Endodermal cell (in vitro differentiated cells): ENCODE measurements around the gene RASL11B. TPM values are rescaled to one million over a fixed set of nuclear protein-coding genes. Genes with fewer than 3 reads are reported as not detected.

Experiments used
- DNase-seq: peaks from one replicate; pipeline ENCODE4 v3.0.0-alpha.2; 2017
- H3K27ac ChIP-seq: 2 replicates; pipeline ENCODE4 v1.5.1; 2013; ENCODE audit warnings: mild to moderate bottlenecking, low read depth, low read length, moderate library complexity
- H3K27me3 ChIP-seq: 2 replicates; pipeline ENCODE4 v1.6.1; 2013; ENCODE audit warnings: mild to moderate bottlenecking, low read length, moderate library complexity; ENCODE audit not compliant: insufficient read depth, control insufficient read depth, poor library complexity, severe bottlenecking
- H3K36me3 ChIP-seq: 2 replicates; pipeline ENCODE4 v1.7.0; 2013; ENCODE audit warnings: mild to moderate bottlenecking, low read length, moderate library complexity; ENCODE audit not compliant: control insufficient read depth, insufficient read depth
- H3K4me1 ChIP-seq: one replicate; pipeline ENCODE4 v1.7.0; 2013; ENCODE audit warnings: low read length; ENCODE audit not compliant: control insufficient read depth, insufficient read depth
- H3K4me3 ChIP-seq: 2 replicates; pipeline ENCODE4 v1.5.1; 2013; ENCODE audit warnings: mild to moderate bottlenecking, low read length, moderate library complexity
- H3K9ac ChIP-seq: 2 replicates; pipeline ENCODE4 v1.6.1; 2013; ENCODE audit warnings: mild to moderate bottlenecking, low read length, moderate library complexity; ENCODE audit not compliant: poor library complexity, severe bottlenecking; ENCODE audit errors: extremely low read depth
- H3K9me3 ChIP-seq: 2 replicates; pipeline ENCODE4 v1.6.1; 2013; ENCODE audit warnings: mild to moderate bottlenecking, low read length, moderate library complexity; ENCODE audit not compliant: control insufficient read depth
- H3K27ac Mint-ChIP-seq: 2 replicates; pipeline ENCODE4 v1.8.0; 2020; ENCODE audit warnings: mixed read lengths
- H3K27me3 Mint-ChIP-seq: 2 replicates; pipeline ENCODE4 v1.8.0; 2021; ENCODE audit warnings: mild to moderate bottlenecking, mixed read lengths; ENCODE audit not compliant: insufficient read depth
- H3K36me3 Mint-ChIP-seq: 2 replicates; pipeline ENCODE4 v1.8.0; 2020; ENCODE audit warnings: low read depth, mixed read lengths
- H3K4me1 Mint-ChIP-seq: 2 replicates; pipeline ENCODE4 v1.8.0; 2020; ENCODE audit warnings: mixed read lengths
- H3K4me3 Mint-ChIP-seq: 2 replicates; pipeline ENCODE4 v1.8.0; 2020; ENCODE audit warnings: mild to moderate bottlenecking, moderate library complexity, mixed read lengths
- H3K9me3 Mint-ChIP-seq: 2 replicates; pipeline ENCODE4 v1.8.0; 2020; ENCODE audit warnings: mild to moderate bottlenecking, mixed read lengths
- WGBS, 2 experiments: methylation state at CpG; one replicate each; pipeline versions ENCODE4 v1.1.5 to v1.1.7; 2013; ENCODE audit warnings: missing lambda C conversion rate in 2 of 2, mixed read lengths in 1 of 2; ENCODE audit not compliant: insufficient coverage in 1 of 2, insufficient read length in 1 of 2; 5-methylcytosine and 5-hydroxymethylcytosine counted together
- long read RNA-seq, 4 experiments: library from polyadenylated mRNA in 2 of 4; library from RNA in 1 of 4; library from capped mRNA in 1 of 4; stranded (forward) in 3 of 4; unstranded in 1 of 4; transcript quantifications; one replicate each; pipeline ENCODE4 v2.0.0, GENCODE V29; 2020 to 2021; ENCODE audit warnings: inconsistent platforms in 1 of 4
- polyA plus RNA-seq, 2 experiments: library from polyadenylated mRNA; stranded (reverse); fragments of 50-300 nt; gene quantifications; one replicate each; pipeline ENCODE4 v1.2.3, GENCODE V29; 2013
- total RNA-seq, 2 donors: library from RNA; stranded (reverse); fragmentation: NEBNext Ultra II Directional in 1 of 2; extraction: Animal tissue kit (Norgen Biotek cat#: 25700) in 1 of 2; gene quantifications; 2 replicates in 1 of 2; 3 replicates in 1 of 2; pipeline ENCODE4 v1.2.1, GENCODE V29; 2021
- TF ChIP-seq, protein P1 (sequence below): fragments of 200-600 bp; sonication (generic); conservative IDR thresholded peaks from 2 replicates; pipeline ENCODE4 v1.5.0; 2021; ENCODE audit warnings: antibody characterized with exemption, mild to moderate bottlenecking

RASL11B gene, protein sequence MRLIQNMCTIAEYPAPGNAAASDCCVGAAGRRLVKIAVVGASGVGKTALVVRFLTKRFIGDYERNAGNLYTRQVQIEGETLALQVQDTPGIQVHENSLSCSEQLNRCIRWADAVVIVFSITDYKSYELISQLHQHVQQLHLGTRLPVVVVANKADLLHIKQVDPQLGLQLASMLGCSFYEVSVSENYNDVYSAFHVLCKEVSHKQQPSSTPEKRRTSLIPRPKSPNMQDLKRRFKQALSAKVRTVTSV
- total RNA-seq, result 10 to 100 TPM in 1 of 2 donors, 1 to 10 TPM in 1; 7.0 to 12.7 TPM
- polyA plus RNA-seq (2013, experiment 1 of 2), result 35.2 TPM
- polyA plus RNA-seq (2013, experiment 2 of 2), result 28.1 TPM
- long read RNA-seq, experiment 1, partial matches to known transcripts, result 0 of 2 reads
- long read RNA-seq, experiment 1, other reads (novel, unspliced or antisense), result 0 of 2 reads
- long read RNA-seq, experiment 2, transcript RASL11B-201 (4 exons, 1,995 nt), result major isoform, 14 of 14 reads
- long read RNA-seq, experiment 2, partial matches to known transcripts, result 0 of 14 reads
- long read RNA-seq, experiment 2, other reads (novel, unspliced or antisense), result 0 of 14 reads
- long read RNA-seq, experiment 3, transcript RASL11B-201 (4 exons, 1,995 nt), result major isoform, 151 of 159 reads
- long read RNA-seq, experiment 3, partial matches to known transcripts, result 5 of 159 reads
- long read RNA-seq, experiment 3, other reads (novel, unspliced or antisense), result 3 of 159 reads
- long read RNA-seq, experiment 4, partial matches to known transcripts, result 0 of 1 reads
- long read RNA-seq, experiment 4, other reads (novel, unspliced or antisense), result 0 of 1 reads

DNA sequence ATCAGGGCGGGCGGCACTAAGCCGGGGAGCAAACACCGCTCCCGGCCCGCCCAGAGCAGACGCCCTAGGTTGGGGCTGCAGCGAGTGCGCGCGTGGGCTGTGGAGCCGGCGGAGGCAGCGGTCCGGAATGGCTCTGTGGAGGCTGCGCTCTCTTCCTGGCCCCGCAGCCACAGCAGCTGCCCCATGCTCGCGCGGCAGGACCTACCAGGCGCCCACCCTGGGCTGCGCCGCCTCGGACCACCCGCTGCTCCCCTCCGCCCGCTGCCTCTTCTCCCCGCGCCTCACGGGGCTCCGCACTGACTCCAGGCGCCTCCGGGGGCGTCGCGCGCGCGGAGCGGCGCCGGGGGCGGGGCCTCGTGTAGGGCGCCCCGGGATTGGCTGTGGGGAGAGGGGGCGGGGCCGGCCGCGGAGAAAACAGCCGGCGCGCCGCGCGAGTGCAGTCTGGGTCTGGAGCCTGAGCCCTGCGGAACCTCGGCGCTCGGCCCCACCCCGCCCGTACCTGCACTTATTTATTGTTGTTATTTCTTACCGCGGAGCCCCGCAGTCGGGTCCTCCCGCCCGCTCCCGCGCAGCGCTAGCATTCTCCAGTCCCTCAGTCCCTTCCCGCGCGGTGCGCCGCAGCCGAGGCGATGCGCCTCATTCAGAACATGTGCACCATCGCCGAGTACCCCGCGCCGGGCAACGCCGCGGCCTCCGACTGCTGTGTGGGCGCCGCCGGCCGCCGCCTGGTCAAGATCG lies at the start of gene RASL11B:
TSS of gene RASL11B (plus strand) at position 439 of the 738 bp plus-strand sequence. CDS start at position 630, 191 bp downstream.
- Histone ChIP-seq H3K27me3 (no peaks in the 10 kb centered on the region), H3K4me3 (peak within 1 kb of the TSS; percentile 96), H3K4me1 (no peaks in the 10 kb centered on the region), H3K9me3 (peaks cover 17% of the 10 kb centered on the region), H3K27ac (peak within 1 kb of the TSS; percentile 59), H3K9ac (peak within 1 kb of the TSS; percentile 74), H3K36me3 (peaks cover 38% of the 10 kb centered on the region)
- Mint-ChIP-seq H3K27ac (peak within 1 kb of the TSS; percentile 75), H3K4me1 (peaks cover 27% of the 10 kb centered on the region), H3K9me3 (peaks cover 18% of the 10 kb centered on the region), H3K36me3 (peaks cover 32% of the 10 kb centered on the region), H3K4me3 (peak within 1 kb of the TSS; percentile 75), H3K27me3 (peaks cover 32% of the 10 kb centered on the region)
- TF ChIP-seq, protein P1, sequence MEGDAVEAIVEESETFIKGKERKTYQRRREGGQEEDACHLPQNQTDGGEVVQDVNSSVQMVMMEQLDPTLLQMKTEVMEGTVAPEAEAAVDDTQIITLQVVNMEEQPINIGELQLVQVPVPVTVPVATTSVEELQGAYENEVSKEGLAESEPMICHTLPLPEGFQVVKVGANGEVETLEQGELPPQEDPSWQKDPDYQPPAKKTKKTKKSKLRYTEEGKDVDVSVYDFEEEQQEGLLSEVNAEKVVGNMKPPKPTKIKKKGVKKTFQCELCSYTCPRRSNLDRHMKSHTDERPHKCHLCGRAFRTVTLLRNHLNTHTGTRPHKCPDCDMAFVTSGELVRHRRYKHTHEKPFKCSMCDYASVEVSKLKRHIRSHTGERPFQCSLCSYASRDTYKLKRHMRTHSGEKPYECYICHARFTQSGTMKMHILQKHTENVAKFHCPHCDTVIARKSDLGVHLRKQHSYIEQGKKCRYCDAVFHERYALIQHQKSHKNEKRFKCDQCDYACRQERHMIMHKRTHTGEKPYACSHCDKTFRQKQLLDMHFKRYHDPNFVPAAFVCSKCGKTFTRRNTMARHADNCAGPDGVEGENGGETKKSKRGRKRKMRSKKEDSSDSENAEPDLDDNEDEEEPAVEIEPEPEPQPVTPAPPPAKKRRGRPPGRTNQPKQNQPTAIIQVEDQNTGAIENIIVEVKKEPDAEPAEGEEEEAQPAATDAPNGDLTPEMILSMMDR, result peak; percentile 52
- WGBS, 2 experiments, result 0% methylated on average over 2 to 94 of the region's 94 CpGs
- peak; percentile 94 for DNase-seq

DNA sequence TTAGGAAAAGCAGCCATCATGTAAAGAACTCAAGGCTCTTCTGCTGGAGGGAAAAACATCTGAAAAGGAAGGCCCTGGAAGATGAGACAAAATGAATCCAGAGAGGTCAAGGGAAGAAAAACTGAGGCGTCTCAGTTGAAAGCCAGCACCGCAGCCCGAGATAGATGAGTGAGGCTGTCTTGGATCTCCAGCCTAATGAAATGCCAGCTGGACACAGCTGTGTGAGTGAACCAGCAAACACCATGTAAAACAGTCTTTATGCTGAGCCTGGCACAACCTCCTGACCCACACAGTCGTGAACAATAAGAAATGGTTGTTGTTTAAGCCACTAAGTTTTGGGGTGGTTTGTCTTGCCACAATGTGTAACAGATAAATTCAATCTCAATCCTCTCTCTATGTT lies 48.6 kb upstream of the RASL11B start:
- no peaks in the 10 kb centered on the region for H3K36me3 ChIP-seq
- Mint-ChIP-seq H3K27me3 (no peaks in the 10 kb centered on the region), H3K27ac (no peak overlapping the region), H3K9me3 (peaks cover 6% of the 10 kb centered on the region), H3K4me1 (no peaks in the 10 kb centered on the region), H3K36me3 (no peaks in the 10 kb centered on the region), H3K4me3 (no peak overlapping the region)
- no peaks in the 10 kb centered on the region for H3K4me1 ChIP-seq
- no peak overlapping the region for H3K9ac ChIP-seq
- TF ChIP-seq, protein P1, result no peak
- no peak overlapping the region for H3K27ac ChIP-seq
- no peaks in the 10 kb centered on the region for H3K27me3 ChIP-seq
- DNase-seq, result no peak
- no peaks in the 10 kb centered on the region for H3K9me3 ChIP-seq
- 89 to 100% methylated on average over 4 of the region's 4 CpGs for whole genome bisulfite sequencing, 2 experiments
- H3K4me3 ChIP-seq, result no peak overlapping the region

DNA sequence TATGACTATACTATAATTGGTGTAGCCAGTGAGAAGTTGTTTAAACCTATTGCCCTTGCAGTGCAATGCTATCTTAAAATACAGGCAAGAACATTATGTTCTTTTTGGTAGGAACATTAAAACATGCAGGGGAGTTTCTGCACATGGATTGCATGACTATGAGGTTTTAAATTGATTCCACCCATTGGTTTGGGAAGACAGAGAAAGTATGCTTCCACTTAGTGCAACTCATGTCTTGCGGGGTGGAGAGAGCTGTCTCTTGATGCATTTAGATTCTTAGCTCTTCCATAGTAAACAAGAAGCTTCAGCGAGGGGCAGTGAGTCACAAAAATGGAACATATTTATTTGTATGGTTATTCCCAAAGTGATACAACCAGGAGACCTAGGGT lies 39.5 kb upstream of the RASL11B start:
- H3K27me3 ChIP-seq, result no peaks in the 10 kb centered on the region
- Mint-ChIP-seq H3K9me3 (peaks cover 4% of the 10 kb centered on the region), H3K27me3 (no peaks in the 10 kb centered on the region), H3K27ac (no peak overlapping the region), H3K4me1 (peaks cover 9% of the 10 kb centered on the region), H3K4me3 (no peak overlapping the region), H3K36me3 (no peaks in the 10 kb centered on the region)
- DNase-seq, result no peak
- WGBS, 2 experiments, result 89 to 100% methylated on average over 1 to 2 of the region's 2 CpGs
- H3K4me1 ChIP-seq, result peaks cover 10% of the 10 kb centered on the region
- H3K9ac ChIP-seq, result no peak overlapping the region
- TF ChIP-seq, protein P1, result no peak
- H3K9me3 ChIP-seq, result no peaks in the 10 kb centered on the region
- H3K36me3 ChIP-seq, result no peaks in the 10 kb centered on the region
- no peak overlapping the region for H3K27ac ChIP-seq
- no peak overlapping the region for H3K4me3 ChIP-seq
